PC-9 (cell line): ENCODE data around the gene LAPTM5. TPM values are rescaled to one million over a fixed set of nuclear protein-coding genes. Genes with fewer than 3 reads are reported as not detected.
"Not testable (repeated sequence)": the region's sequence is repeated elsewhere in the genome, so short reads cannot be mapped to it uniquely, and the experiment has no call there.

Source experiments
- BruUV-seq: library from RNA; stranded (reverse); fragments of 400-500 nt; replicated peaks from 2 replicates; lab custom pipeline; 2021; lab: Mats Ljungman, UMichigan
- CTCF ChIA-PET: fragments of 300-600 bp; sonication (Branson Sonifier 250); formaldehyde crosslinking; loops from one replicate; lab custom pipeline; 2022; ENCODE audit warnings: antibody characterized with exemption; lab: Charles Lee
- POLR2A ChIA-PET: fragments of 300-600 bp; sonication (Branson Sonifier 250); formaldehyde crosslinking; loops from one replicate; lab custom pipeline; 2022; ENCODE audit warnings: antibody characterized with exemption; ENCODE audit not compliant: unreplicated experiment; lab: Charles Lee
- DNase-seq, 2 experiments: peaks; one replicate each; pipeline versions ENCODE4 v3.0.0 to v3.0.0-alpha.2; 2015 to 2022; ENCODE audit warnings: mixed read lengths in 1 of 2
- H2AFZ ChIP-seq: fragments of 200-600 bp; sonication (generic); 2 replicates; pipeline ENCODE4 v1.8.1; 2017; ENCODE audit warnings: antibody characterized with exemption
- H3F3A ChIP-seq: fragments of 200-600 bp; sonication (generic); 2 replicates; pipeline ENCODE4 v1.8.1; 2017; ENCODE audit warnings: antibody characterized with exemption, mild to moderate bottlenecking, low read depth; ENCODE audit not compliant: insufficient read depth
- H3K27ac ChIP-seq: fragments of 200-600 bp; sonication (generic); 2 replicates; pipeline ENCODE4 v1.6.1; 2016; ENCODE audit warnings: mixed run types
- H3K27me3 ChIP-seq: fragments of 200-600 bp; sonication (generic); 2 replicates; pipeline ENCODE4 v1.6.1; 2016; ENCODE audit warnings: low read depth, mixed run types; ENCODE audit not compliant: insufficient read depth
- H3K36me3 ChIP-seq: fragments of 200-600 bp; sonication (generic); 2 replicates; pipeline ENCODE4 v1.6.1; 2016; ENCODE audit warnings: low read depth, mixed run types
- H3K4me1 ChIP-seq: fragments of 200-600 bp; sonication (generic); replicated peaks from 2 replicates; pipeline ENCODE4 v1.6.1; 2016; ENCODE audit warnings: mixed run types; ENCODE audit not compliant: insufficient read depth
- H3K4me2 ChIP-seq: fragments of 200-600 bp; sonication (generic); 2 replicates; pipeline ENCODE4 v1.6.1; 2017; ENCODE audit warnings: mixed run types
- H3K4me3 ChIP-seq: fragments of 200-600 bp; sonication (generic); 2 replicates; pipeline ENCODE4 v1.6.1; 2016; ENCODE audit warnings: mixed run types
- H3K79me2 ChIP-seq: fragments of 200-600 bp; sonication (generic); 2 replicates; pipeline ENCODE4 v1.6.1; 2017; ENCODE audit warnings: low read depth, mixed run types
- H3K9me2 ChIP-seq: fragments of 200-600 bp; sonication (generic); 2 replicates; pipeline ENCODE4 v1.8.1; 2017; ENCODE audit warnings: mild to moderate bottlenecking; ENCODE audit not compliant: insufficient read depth
- H3K9me3 ChIP-seq: fragments of 200-600 bp; sonication (generic); 2 replicates; pipeline ENCODE4 v1.8.1; 2016; ENCODE audit warnings: low read depth; ENCODE audit not compliant: insufficient read depth
- H4K20me1 ChIP-seq: fragments of 200-600 bp; sonication (generic); 2 replicates; pipeline ENCODE4 v1.8.1; 2017; ENCODE audit not compliant: insufficient read depth
- EZH2 ChIP-seq: fragments of 200-600 bp; sonication (generic); IDR thresholded peaks from 2 replicates; pipeline ENCODE4 v1.8.0; 2017; ENCODE audit warnings: antibody characterized with exemption, low read depth
- intact Hi-C: fragments of 100-400 bp; cut with micrococcal nuclease; formaldehyde crosslinking; loops from one replicate; pipeline ENCODE4 v1.10.0; 2022; ENCODE audit not compliant: unreplicated experiment
- total RNA-seq: library from RNA; stranded (reverse); gene quantifications from 2 replicates; pipeline ENCODE4 v1.2.3, GENCODE V29; 2021
- TF ChIP-seq, protein P1 (sequence below): fragments of 200-600 bp; sonication (generic); conservative IDR thresholded peaks from 2 replicates; pipeline ENCODE4 v1.6.1; 2017; ENCODE audit warnings: mixed run types, antibody characterized with exemption, mild to moderate bottlenecking, moderate library complexity

The LAPTM5 gene
- total RNA-seq, 1 experiment from 2014 or later: 5.0 TPM

DNA sequence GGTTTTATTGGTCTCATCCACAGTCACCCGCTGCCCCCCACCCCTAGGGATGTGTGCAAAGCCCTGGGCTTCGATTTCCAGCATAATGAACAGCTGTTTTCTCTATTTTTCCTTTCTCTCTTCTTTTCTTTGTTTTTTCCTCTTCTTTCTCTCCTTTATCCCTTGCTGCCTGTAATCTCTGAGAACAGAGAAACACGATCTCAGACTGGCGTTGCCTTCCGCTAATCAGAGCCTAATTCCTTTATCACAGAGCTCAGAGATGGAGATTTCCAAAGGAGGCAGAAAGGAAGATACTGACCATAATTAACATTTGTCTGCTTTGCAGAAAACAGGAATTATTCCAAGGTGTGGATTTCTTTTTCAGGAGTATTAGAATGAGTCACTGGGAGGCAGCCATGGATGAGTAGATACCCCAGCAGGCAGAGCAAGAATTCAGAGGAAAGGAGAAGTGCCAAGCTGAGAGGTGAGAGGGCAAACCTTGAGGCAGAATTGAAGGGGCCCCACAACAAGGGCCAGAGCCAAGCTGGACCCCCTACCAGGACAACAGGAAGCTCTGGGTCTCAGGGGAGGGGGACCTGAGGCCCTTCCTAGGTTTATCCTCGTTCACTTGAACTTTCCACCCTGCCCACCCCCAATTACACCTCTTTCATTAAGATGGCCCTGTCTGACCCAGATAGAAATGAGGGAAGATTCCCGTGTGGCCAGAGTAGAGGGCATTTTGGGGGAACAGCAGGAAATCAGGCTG is 67.5 kb downstream of the LAPTM5 start:
- POLR2A ChIA-PET: no interaction called here
- CTCF ChIA-PET: no interaction called here
- H3K4me1 ChIP-seq: peaks cover 12% of the 10 kb centered on the region

DNA sequence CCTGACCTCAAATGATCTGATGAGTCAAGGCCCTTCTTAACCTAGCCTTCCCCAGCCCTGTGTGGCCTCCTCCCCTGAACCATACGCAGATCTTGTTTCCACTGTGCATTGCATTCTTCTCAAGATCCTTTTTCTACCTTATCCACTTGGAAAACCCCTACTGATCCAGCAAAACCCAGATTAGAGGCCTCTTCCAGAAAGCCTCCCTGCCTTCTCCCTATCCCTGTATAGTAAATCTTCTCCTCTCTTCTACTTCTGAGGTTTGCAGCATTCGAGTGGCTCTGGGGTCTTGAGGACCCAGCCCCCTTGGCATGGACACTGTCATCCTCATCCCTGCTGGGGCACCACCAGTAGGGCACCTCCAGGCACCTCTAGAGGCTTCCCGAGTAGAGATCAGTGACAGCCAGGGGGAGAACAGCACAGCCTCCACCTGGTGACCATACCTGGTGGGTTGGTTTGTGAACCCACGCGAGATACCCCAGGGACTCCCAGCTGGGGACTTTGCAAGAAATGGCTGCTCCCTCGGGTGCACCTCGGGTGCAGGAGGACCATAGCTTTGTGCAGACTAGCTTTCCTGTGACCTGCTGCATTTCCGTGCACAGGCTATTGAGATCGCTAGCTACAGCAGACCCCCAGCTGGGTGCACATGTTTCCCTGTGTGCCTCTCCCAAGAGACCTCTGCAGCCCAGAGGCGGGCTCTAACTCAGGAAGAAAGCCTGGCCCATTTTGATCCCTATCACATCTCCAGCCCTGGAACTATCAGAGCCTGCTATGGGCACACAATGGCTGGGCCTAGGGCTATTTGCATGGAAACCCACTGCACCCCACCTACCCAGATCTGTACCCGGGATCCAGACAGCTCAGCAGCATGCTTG is 68.4 kb downstream of the LAPTM5 start:
- no peaks in the 10 kb centered on the region for H3K9me3 ChIP-seq
- no peaks in the 10 kb centered on the region for H4K20me1 ChIP-seq
- TF ChIP-seq, protein P1, sequence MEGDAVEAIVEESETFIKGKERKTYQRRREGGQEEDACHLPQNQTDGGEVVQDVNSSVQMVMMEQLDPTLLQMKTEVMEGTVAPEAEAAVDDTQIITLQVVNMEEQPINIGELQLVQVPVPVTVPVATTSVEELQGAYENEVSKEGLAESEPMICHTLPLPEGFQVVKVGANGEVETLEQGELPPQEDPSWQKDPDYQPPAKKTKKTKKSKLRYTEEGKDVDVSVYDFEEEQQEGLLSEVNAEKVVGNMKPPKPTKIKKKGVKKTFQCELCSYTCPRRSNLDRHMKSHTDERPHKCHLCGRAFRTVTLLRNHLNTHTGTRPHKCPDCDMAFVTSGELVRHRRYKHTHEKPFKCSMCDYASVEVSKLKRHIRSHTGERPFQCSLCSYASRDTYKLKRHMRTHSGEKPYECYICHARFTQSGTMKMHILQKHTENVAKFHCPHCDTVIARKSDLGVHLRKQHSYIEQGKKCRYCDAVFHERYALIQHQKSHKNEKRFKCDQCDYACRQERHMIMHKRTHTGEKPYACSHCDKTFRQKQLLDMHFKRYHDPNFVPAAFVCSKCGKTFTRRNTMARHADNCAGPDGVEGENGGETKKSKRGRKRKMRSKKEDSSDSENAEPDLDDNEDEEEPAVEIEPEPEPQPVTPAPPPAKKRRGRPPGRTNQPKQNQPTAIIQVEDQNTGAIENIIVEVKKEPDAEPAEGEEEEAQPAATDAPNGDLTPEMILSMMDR: no peak
- no peak for TF ChIP-seq EZH2
- CTCF ChIA-PET: no interaction called here
- peaks cover 19% of the 10 kb centered on the region for H3K4me1 ChIP-seq
- no peak overlapping the region for H2AFZ ChIP-seq
- H3K4me2 ChIP-seq: peak overlapping the region; percentile 46; the same call in 1 of the 2 replicates
- H3F3A ChIP-seq: peaks cover 3% of the 10 kb centered on the region; the same call in 1 of the 2 replicates
- H3K4me3 ChIP-seq: no peak overlapping the region
- H3K27me3 ChIP-seq: no peaks in the 10 kb centered on the region
- no TSS peak for BruUV-seq
- H3K79me2 ChIP-seq: no peaks in the 10 kb centered on the region
- POLR2A ChIA-PET: no interaction called here
- H3K27ac ChIP-seq: no peak overlapping the region
- H3K9me2 ChIP-seq: no peaks in the 10 kb centered on the region
- H3K36me3 ChIP-seq: no peaks in the 10 kb centered on the region
- intact Hi-C loops: no loop called here
- DNase-seq: no peak

More for the DNA sequence above, 67.5 kb downstream of the LAPTM5 start:
- H3K4me3 ChIP-seq: no peak overlapping the region
- H3K9me3 ChIP-seq: no peaks in the 10 kb centered on the region
- no peaks in the 10 kb centered on the region for H3K27me3 ChIP-seq
- no TSS peak for BruUV-seq
- no peak for DNase-seq
- H3F3A ChIP-seq: peaks cover 3% of the 10 kb centered on the region; the same call in 1 of the 2 replicates
- intact Hi-C loops: loop anchor here (10.0 kb wide), 1 partner anchor 165 kb away; no protein-coding TSS in a partner anchor
- no peak overlapping the region for H3K27ac ChIP-seq
- no peaks in the 10 kb centered on the region for H4K20me1 ChIP-seq
- no peaks in the 10 kb centered on the region for H3K36me3 ChIP-seq
- H3K4me2 ChIP-seq: peak overlapping the region; percentile 46
- no peaks in the 10 kb centered on the region for H3K9me2 ChIP-seq
- no peak overlapping the region for H2AFZ ChIP-seq
- no peaks in the 10 kb centered on the region for H3K79me2 ChIP-seq
- TF ChIP-seq, protein P1: no peak
- no peak for TF ChIP-seq EZH2

DNA sequence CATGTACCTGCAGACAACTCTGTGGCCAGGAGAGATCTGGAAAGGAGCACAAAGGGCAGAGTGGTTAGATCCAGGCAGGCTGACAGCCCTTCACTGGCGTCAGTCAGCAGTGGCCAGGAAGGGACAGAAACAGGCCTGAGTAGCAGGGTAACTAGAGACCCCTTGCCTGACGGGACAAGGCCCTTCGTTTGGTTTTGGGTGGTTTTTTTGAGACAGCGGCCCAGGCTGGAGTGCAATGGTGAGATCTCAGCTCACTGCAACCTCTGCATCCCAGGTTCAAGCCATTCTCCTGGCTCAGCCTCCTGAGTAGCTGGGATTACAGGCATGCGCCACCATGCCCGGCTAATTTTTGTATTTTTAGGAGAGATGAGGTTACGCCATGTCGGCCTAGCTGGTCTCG is 69.1 kb downstream of the LAPTM5 start:
- H3K79me2 ChIP-seq, H3K27me3 ChIP-seq, intact Hi-C loops, H3K36me3 ChIP-seq, H3K4me2 ChIP-seq, H4K20me1 ChIP-seq, POLR2A ChIA-PET, H3K9me2 ChIP-seq, CTCF ChIA-PET, DNase-seq, H2AFZ ChIP-seq, H3F3A ChIP-seq, BruUV-seq, H3K9me3 ChIP-seq, H3K4me3 ChIP-seq, H3K27ac ChIP-seq: not testable (repeated sequence)
- peaks cover 19% of the 10 kb centered on the region for H3K4me1 ChIP-seq
